Endothelial cell of umbilical vein (primary cell): ENCODE measurements around the gene SOSTDC1. TPM values are rescaled to one million over a fixed set of nuclear protein-coding genes. Genes with fewer than 3 reads are reported as not detected.

Source experiments
- BruUV-seq: library from RNA; stranded (reverse); fragments of 400-500 nt; replicated peaks from 2 replicates; lab custom pipeline; 2021; lab: Mats Ljungman, UMichigan
- CTCF ChIA-PET: fragments of 300-600, 350-600 bp; sonication (Branson Sonifier 250); formaldehyde crosslinking; loops from one replicate; lab custom pipeline; 2021; ENCODE audit warnings: antibody characterized with exemption, inconsistent platforms; lab: Charles Lee
- POLR2A ChIA-PET: fragments of 300-600, 350-600 bp; sonication (Branson Sonifier 250); formaldehyde crosslinking; loops from one replicate; lab custom pipeline; 2021; ENCODE audit warnings: antibody characterized with exemption, inconsistent platforms; lab: Charles Lee
- DNase-seq: peaks from one replicate; pipeline ENCODE4 v3.0.0-alpha.2; 2011; ENCODE audit warnings: low read depth, low spot score
- FAIRE-seq: peaks from 2 replicates; lab custom pipeline; 2011; peaks lifted over from hg19 to GRCh38; lab: Jason Lieb, UNC
- H2AFZ ChIP-seq: 2 replicates; pipeline ENCODE4 v1.6.0; 2012; ENCODE audit warnings: low read depth, low read length, control low read depth, inconsistent platforms
- H3K27ac ChIP-seq: 2 replicates; pipeline ENCODE4 v1.5.1; 2011; ENCODE audit warnings: low read depth, mild to moderate bottlenecking, control low read depth, low read length, moderate library complexity; ENCODE audit not compliant: insufficient read depth
- H3K27me3 ChIP-seq, 2 experiments: 2 replicates each; pipeline versions ENCODE4 v1.6.0 to v1.6.1; 2011; ENCODE audit warnings: low read length in 2 of 2, mixed read lengths in 1 of 2; ENCODE audit not compliant: control insufficient read depth in 2 of 2, insufficient read depth in 2 of 2
- H3K36me3 ChIP-seq, 2 experiments: 2 replicates in 1 of 2; 3 replicates in 1 of 2; pipeline ENCODE4 v1.5.1; 2011; ENCODE audit warnings: low read length in 2 of 2, mild to moderate bottlenecking in 1 of 2, moderate library complexity in 1 of 2; ENCODE audit not compliant: control insufficient read depth in 2 of 2, insufficient read depth in 2 of 2; ENCODE audit errors: extremely low read depth in 1 of 2
- H3K4me1 ChIP-seq: 3 replicates; pipeline ENCODE4 v1.5.1; 2011; ENCODE audit warnings: mild to moderate bottlenecking, low read length; ENCODE audit not compliant: control insufficient read depth, insufficient read depth; ENCODE audit errors: extremely low read depth
- H3K4me2 ChIP-seq: 2 replicates; pipeline ENCODE4 v1.6.1; 2011; ENCODE audit warnings: low read length, control low read depth, mixed read lengths; ENCODE audit not compliant: insufficient read depth
- H3K4me3 ChIP-seq, 3 experiments: fragments of 200-600 bp in 1 of 3; sonication (generic), shearing (Covaris generic) in 1 of 3; replicated peaks in 1 of 3; 2 replicates each; pipeline ENCODE4 v1.5.1; 2011 to 2016; ENCODE audit warnings: control low read depth in 3 of 3, low read length in 3 of 3, mild to moderate bottlenecking in 2 of 3, inconsistent platforms in 1 of 3, low read depth in 1 of 3, moderate library complexity in 1 of 3; ENCODE audit not compliant: insufficient read depth in 1 of 3
- H3K79me2 ChIP-seq: 2 replicates; pipeline ENCODE4 v1.6.0; 2012; ENCODE audit warnings: low read length, inconsistent platforms; ENCODE audit not compliant: control insufficient read depth, insufficient read depth
- H3K9ac ChIP-seq: replicated peaks from 2 replicates; pipeline ENCODE3; 2011; ENCODE audit warnings: low read length, control low read depth; ENCODE audit not compliant: insufficient read depth; ENCODE audit errors: extremely low read depth
- H3K9me1 ChIP-seq: replicated peaks from 3 replicates; pipeline ENCODE4 v1.6.0; 2011; ENCODE audit warnings: mild to moderate bottlenecking, low read length; ENCODE audit not compliant: control insufficient read depth, insufficient read depth; ENCODE audit errors: extremely low read depth
- H3K9me3 ChIP-seq: replicated peaks from 2 replicates; pipeline ENCODE4 v1.5.1; 2012; ENCODE audit warnings: low read length, inconsistent platforms; ENCODE audit not compliant: control insufficient read depth, insufficient read depth
- H4K20me1 ChIP-seq: replicated peaks from 2 replicates; pipeline ENCODE3; 2011; ENCODE audit warnings: mild to moderate bottlenecking, low read length; ENCODE audit not compliant: control insufficient read depth, insufficient read depth; ENCODE audit errors: extremely low read depth
- EZH2 ChIP-seq: IDR thresholded peaks from 2 replicates; pipeline ENCODE4 v1.6.1; 2012; ENCODE audit warnings: borderline replicate concordance, low read depth, mild to moderate bottlenecking, moderate library complexity, low read length, inconsistent platforms; ENCODE audit not compliant: severe bottlenecking
- FOS ChIP-seq: IDR thresholded peaks from 2 replicates; pipeline ENCODE4 v1.6.1; 2011; ENCODE audit warnings: mild to moderate bottlenecking, low read length, moderate library complexity, borderline replicate concordance; ENCODE audit not compliant: insufficient read depth
- GATA2 ChIP-seq: IDR thresholded peaks from 2 replicates; pipeline ENCODE4 v1.7.0; 2011; ENCODE audit warnings: low read depth, mild to moderate bottlenecking, moderate library complexity, mixed read lengths, low read length; ENCODE audit not compliant: insufficient read length, insufficient read depth
- JUN ChIP-seq: IDR thresholded peaks from 2 replicates; pipeline ENCODE4 v1.6.1; 2011; ENCODE audit warnings: borderline replicate concordance, low read depth; ENCODE audit not compliant: insufficient read length, insufficient read depth
- MAX ChIP-seq: IDR thresholded peaks from 2 replicates; pipeline ENCODE4 v1.6.1; 2011; ENCODE audit not compliant: insufficient read depth, insufficient read length
- MYC ChIP-seq: IDR thresholded peaks from one replicate; pipeline ENCODE4 v1.6.1; 2011; ENCODE audit warnings: mild to moderate bottlenecking, low read depth, low read length
- POLR2A ChIP-seq: IDR thresholded peaks from 2 replicates; pipeline ENCODE4 v1.6.1; 2012; ENCODE audit warnings: low read depth, mild to moderate bottlenecking, control low read depth, low read length
- POLR2AphosphoS5 ChIP-seq: IDR thresholded peaks from 2 replicates; pipeline ENCODE4 v1.6.1; 2012; ENCODE audit warnings: low read depth, mild to moderate bottlenecking, control low read depth, low read length, moderate library complexity; ENCODE audit not compliant: insufficient read depth
- dilution Hi-C: fragments of 300-500 bp; cut with MboI; formaldehyde crosslinking; loops from one replicate; pipeline ENCODE4 v1.15.0; 2019; ENCODE audit warnings: low sequenced_read_pairs; ENCODE audit not compliant: extremely low pct_ligation_motif_present
- intact Hi-C: fragments of 100-400 bp; cut with micrococcal nuclease; formaldehyde crosslinking; loops from one replicate; pipeline ENCODE4 v1.10.0; 2022
- polyA plus RNA-seq, 4 experiments: library from polyadenylated mRNA; depleted of rRNA in 3 of 4; stranded (reverse) in 3 of 4; unstranded in 1 of 4; fragments of >200 nt; gene quantifications; 2 replicates each; pipeline versions ENCODE4 v1.2.1 to v1.2.3, GENCODE V29; 2011 to 2012; ENCODE audit warnings: missing spikeins in 1 of 4
- total RNA-seq: library from RNA; stranded (reverse); gene quantifications from 2 replicates; pipeline ENCODE4 v1.2.3, GENCODE V29; 2021
- TF ChIP-seq, protein P1 (sequence below), 2 donors: IDR thresholded peaks; 1 replicate in 1 of 2; 2 replicates in 1 of 2; pipeline ENCODE4 v1.5.1; 2011; ENCODE audit warnings: low read length in 2 of 2, mild to moderate bottlenecking in 2 of 2, moderate library complexity in 2 of 2, control low read depth in 1 of 2, inconsistent platforms in 1 of 2, low read depth in 1 of 2; ENCODE audit not compliant: insufficient read depth in 1 of 2; ENCODE audit errors: extremely low read depth in 1 of 2

SOSTDC1 gene
- total and polyA plus RNA-seq, 2 donors (not counting 3 experiments of a cell fraction or from before 2014, with no cell fraction given): not detected

DNA sequence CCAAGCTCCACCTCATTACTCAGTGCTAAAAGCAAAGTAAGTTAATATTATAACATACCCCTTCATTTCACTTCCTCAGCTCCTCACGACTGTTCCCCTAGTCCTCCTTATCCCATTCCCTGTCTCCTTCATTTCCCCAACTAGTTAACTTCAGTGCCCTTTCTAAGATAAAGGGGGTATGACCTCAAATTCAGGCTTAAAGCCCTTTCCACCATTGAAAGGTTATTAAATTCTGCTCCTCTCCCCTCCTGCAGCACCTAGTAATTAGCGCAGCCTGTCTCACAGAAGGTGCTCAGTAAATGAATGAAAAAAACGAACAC, 45.2 kb downstream of the SOSTDC1 start:
- no peak for TF ChIP-seq GATA2
- no peak for TF ChIP-seq MYC
- TF ChIP-seq, protein P1, sequence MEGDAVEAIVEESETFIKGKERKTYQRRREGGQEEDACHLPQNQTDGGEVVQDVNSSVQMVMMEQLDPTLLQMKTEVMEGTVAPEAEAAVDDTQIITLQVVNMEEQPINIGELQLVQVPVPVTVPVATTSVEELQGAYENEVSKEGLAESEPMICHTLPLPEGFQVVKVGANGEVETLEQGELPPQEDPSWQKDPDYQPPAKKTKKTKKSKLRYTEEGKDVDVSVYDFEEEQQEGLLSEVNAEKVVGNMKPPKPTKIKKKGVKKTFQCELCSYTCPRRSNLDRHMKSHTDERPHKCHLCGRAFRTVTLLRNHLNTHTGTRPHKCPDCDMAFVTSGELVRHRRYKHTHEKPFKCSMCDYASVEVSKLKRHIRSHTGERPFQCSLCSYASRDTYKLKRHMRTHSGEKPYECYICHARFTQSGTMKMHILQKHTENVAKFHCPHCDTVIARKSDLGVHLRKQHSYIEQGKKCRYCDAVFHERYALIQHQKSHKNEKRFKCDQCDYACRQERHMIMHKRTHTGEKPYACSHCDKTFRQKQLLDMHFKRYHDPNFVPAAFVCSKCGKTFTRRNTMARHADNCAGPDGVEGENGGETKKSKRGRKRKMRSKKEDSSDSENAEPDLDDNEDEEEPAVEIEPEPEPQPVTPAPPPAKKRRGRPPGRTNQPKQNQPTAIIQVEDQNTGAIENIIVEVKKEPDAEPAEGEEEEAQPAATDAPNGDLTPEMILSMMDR (IDR thresholded peaks at IDR 0.05; ENCODE audit: extremely low read depth in 1 of 2, insufficient read depth in 1 of 2, low read depth in 1 of 2, low read length in 2 of 2): no peak
- no peak for TF ChIP-seq FOS
- TF ChIP-seq MAX: no peak
- no peak for TF ChIP-seq POLR2AphosphoS5
- no peak for TF ChIP-seq EZH2
- no peak for TF ChIP-seq POLR2A
- TF ChIP-seq JUN: no peak
- Histone ChIP-seq H3K4me2 (peak overlapping the region; percentile 88), H2AFZ (peak overlapping the region; percentile 92), H3K27ac (peak overlapping the region; percentile 82), H3K4me3 (peak overlapping the region in 2 of 3 experiments; percentile 54 to 66), H3K4me1 (peaks cover 13% of the 10 kb centered on the region), H4K20me1 (no peaks in the 10 kb centered on the region), H3K27me3 (no peaks in the 10 kb centered on the region), H3K9me3 (no peaks in the 10 kb centered on the region), H3K9ac (peak overlapping the region; percentile 93), H3K79me2 (no peaks in the 10 kb centered on the region), H3K36me3 (no peaks in the 10 kb centered on the region), H3K9me1 (no peaks in the 10 kb centered on the region)
- ChIA-PET POLR2A (interaction anchor here (1.1 kb wide), 1 partner anchor 322 kb away, joined by 5 read pairs; no protein-coding TSS in a partner anchor), CTCF (interaction anchor here (1.2 to 2.7 kb wide), 7 partner anchors 10 to 342 kb away, joined by 3 to 15 read pairs (median 4); no protein-coding TSS in a partner anchor)
- no peak for FAIRE-seq
- no peak for DNase-seq
- BruUV-seq: no TSS peak
- intact Hi-C loops: loop anchor here (5.0 to 10.0 kb wide), 3 partner anchors 293 to 735 kb away; partner anchors contain the start of gene MEOX2
- dilution Hi-C loops: no loop called here
